ENCODE results near the gene BCAS3.
A peak's percentile ranks its signal among the peaks of the same experiment; 100 is the strongest.

Gene BCAS3

DNA sequence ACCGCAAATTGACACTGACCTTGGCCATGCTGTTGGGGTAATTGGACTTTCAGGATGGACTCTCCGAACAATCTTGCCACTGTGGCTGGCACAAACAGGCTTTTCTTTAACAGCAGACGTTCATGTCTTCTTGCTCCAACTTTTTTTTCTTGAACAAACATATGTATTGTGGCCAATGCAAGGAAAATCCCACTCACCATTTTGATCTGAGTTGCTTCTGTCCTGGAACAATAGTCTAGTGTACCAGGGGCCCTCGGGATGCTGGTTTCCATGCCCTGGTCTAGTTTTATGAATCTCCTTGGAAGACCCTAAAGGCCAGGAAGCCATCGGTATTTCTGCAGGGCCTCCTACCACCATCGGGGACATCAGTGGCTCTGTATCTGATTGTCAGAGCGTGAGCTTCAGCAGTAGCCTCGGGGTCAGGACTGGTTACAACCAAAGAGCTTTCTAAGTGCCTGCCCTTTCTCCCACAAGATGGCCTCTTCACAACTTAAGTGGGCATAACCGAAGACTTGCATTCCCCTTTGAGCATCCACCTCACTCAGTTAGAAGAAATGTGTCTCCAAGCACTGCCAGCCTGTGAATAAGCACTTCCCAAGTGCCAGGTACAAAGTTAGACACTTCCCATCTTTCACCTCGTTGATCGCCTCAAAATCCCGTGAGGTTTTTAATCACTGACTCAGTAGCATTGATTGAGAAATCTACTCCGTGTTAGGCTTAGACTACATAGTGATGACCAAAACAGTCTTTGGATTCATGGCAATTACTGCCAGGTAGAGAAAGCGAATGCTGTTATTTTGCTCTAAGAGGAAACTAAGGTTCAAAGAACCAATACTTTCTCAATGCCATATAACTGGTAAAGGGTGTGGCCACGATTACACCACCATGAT is 635.0 kb downstream of the BCAS3 start:
- no peaks in the 10 kb centered on the region for H3K36me3 ChIP-seq (ENCODE audit: insufficient read depth, low read length)
- H3K4me1 ChIP-seq (ENCODE audit: insufficient read depth, low read length): peaks cover 35% of the 10 kb centered on the region
- no peak overlapping the region for H3K9ac ChIP-seq (ENCODE audit: low read length)
- no peak overlapping the region for H3K27ac ChIP-seq (ENCODE audit: low read depth, low read length)
- H3K4me3 ChIP-seq (ENCODE audit: low read depth in 1 of 2, low read length in 2 of 2): no peak overlapping the region
- H3K9me3 ChIP-seq (ENCODE audit: low read length): no peaks in the 10 kb centered on the region
- H3K27me3 ChIP-seq (ENCODE audit: control insufficient read depth in 1 of 2, insufficient read depth in 2 of 2, low read length in 2 of 2): no peaks in the 10 kb centered on the region

DNA sequence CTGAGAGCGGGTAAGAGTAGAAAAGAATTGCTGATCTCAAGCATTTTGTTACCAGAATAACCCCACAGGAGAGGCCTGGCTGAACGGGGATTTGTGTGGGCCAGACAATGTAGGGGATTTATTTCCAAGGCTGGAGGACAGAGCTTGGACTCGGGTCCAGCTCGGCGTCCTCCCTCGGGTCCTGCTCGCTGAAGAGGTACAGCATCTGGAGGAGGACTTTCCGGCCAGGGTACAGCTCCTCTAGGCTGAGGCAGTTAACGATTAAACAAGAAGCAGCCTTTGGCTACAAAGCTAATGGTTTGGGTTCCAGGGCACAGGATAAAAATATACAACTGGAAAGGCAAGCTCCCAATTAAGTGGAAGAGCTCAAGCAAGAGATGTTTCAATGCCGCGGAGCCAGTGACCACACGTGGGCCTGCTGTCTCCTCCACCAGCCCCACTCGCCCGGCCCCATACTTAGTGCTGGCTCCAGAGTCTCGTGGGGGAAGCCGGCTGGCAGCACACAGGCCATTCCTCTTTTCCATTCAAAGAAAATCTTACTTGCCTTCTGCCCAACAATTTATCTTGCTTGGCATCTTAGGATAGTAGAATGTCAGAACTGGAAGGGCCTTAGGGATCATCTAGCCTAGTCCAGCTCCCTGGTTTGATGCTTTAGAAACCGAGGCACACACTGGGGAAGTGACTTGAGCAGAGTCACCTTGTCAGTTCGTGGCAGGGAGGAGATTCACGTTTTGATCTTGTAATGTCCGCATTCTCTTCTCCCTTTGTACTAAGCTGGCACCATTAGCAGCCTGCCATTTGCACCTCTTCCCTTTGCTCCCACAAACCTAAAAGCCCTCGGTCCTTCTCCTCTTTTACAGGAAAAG is 636.0 kb downstream of the BCAS3 start:
- H3K4me3 ChIP-seq (ENCODE audit: low read depth in 1 of 2, low read length in 2 of 2): no peak overlapping the region
- no peaks in the 10 kb centered on the region for H3K27me3 ChIP-seq (ENCODE audit: control insufficient read depth in 1 of 2, insufficient read depth in 2 of 2, low read length in 2 of 2)
- no peaks in the 10 kb centered on the region for H3K36me3 ChIP-seq (ENCODE audit: insufficient read depth, low read length)
- no peaks in the 10 kb centered on the region for H3K9me3 ChIP-seq (ENCODE audit: low read length)
- peaks cover 26% of the 10 kb centered on the region for H3K4me1 ChIP-seq (ENCODE audit: insufficient read depth, low read length)
- H3K27ac ChIP-seq (ENCODE audit: low read depth, low read length): no peak overlapping the region
- H3K9ac ChIP-seq (ENCODE audit: low read length): no peak overlapping the region

DNA sequence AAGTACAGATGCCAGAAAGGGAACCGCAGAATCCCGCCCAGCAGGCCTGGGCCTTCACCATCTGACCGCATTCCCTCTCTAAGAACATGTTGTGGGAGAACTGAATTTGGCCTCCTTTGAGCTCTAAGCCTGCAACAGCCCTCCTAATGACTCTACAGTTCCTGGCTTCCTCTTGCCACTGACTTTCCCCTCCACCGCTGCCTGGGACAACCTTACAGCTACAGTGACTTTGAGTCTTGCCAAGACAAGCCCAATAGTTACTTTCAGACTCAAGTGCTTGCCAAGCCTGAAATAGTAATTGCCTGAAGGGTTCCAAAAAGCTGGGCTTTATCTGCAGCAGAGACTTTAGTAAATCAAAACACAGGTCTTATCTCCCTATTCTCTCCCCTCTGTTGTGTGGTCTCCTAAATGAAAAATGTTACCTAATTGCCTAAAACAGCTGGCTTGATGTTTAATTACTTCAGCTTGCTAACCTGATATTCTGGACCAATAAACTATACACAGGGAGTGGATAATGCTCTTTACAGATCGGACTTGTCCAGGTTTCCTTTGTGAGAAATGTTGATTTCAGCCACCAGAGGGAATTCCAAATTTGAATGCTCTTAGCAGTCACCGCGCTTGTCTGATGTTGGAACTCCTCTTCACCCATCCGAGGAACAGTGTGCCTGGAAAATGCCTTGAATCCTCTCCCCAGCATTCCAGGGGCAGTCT is 636.9 kb downstream of the BCAS3 start:
- H3K9me3 ChIP-seq (ENCODE audit: low read length): no peaks in the 10 kb centered on the region
- H3K27ac ChIP-seq (ENCODE audit: low read depth, low read length): no peak overlapping the region
- no peak overlapping the region for H3K9ac ChIP-seq (ENCODE audit: low read length)
- H3K36me3 ChIP-seq (ENCODE audit: insufficient read depth, low read length): no peaks in the 10 kb centered on the region
- H3K27me3 ChIP-seq (ENCODE audit: control insufficient read depth in 1 of 2, insufficient read depth in 2 of 2, low read length in 2 of 2): no peaks in the 10 kb centered on the region
- H3K4me3 ChIP-seq (ENCODE audit: low read depth in 1 of 2, low read length in 2 of 2): peak overlapping the region in 1 of 2 donors; percentile 6
- peaks cover 17% of the 10 kb centered on the region for H3K4me1 ChIP-seq (ENCODE audit: insufficient read depth, low read length)

DNA sequence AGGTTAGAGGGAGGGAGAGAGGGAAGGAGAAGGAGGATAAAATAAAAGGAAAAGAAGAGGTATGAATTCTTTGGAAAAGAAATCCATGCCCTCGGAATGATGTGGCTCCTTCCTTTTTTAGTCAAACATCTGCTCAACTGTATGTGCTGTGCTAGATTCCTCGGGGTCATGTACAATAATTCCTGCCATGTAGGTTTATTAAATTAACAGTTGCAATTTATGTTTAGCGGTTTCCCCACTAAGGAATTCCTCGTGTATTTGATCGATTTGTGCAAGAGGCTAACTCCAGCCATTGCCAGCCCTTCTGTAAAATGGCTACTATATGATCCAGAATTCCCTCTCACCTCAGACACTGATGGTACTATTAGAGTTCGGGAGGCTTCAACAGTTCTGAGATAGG is 639.0 kb downstream of the BCAS3 start:
- no peak overlapping the region for H3K9ac ChIP-seq (ENCODE audit: low read length)
- peaks cover 17% of the 10 kb centered on the region for H3K4me1 ChIP-seq (ENCODE audit: insufficient read depth, low read length)
- H3K9me3 ChIP-seq (ENCODE audit: low read length): no peaks in the 10 kb centered on the region
- H3K27me3 ChIP-seq (ENCODE audit: control insufficient read depth in 1 of 2, insufficient read depth in 2 of 2, low read length in 2 of 2): no peaks in the 10 kb centered on the region
- H3K27ac ChIP-seq (ENCODE audit: low read depth, low read length): no peak overlapping the region
- no peaks in the 10 kb centered on the region for H3K36me3 ChIP-seq (ENCODE audit: insufficient read depth, low read length)
- no peak overlapping the region for H3K4me3 ChIP-seq (ENCODE audit: low read depth in 1 of 2, low read length in 2 of 2)

DNA sequence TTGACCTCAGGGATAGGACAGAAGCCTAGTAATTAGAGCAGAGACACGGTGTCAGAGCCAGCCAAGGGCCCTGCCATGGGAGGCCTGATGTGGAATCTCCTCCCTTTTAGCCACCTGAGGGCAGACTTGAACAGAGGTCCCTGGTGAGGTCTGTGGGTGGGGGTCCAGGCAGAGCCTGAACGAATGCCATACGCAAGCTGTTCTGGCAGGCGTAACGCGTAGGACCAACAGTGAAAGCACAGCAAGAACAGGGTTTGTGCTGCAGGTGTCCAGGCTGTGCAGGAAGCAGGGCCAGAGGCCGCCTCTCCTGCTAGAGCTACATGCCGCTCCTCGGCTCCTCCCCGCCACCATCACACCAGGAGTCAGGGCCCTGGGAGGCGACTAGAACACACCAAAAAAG is 640.1 kb downstream of the BCAS3 start:
- Histone ChIP-seq H3K36me3 (ENCODE audit: insufficient read depth, low read length) (no peaks in the 10 kb centered on the region), H3K27me3 (ENCODE audit: control insufficient read depth in 1 of 2, insufficient read depth in 2 of 2, low read length in 2 of 2) (no peaks in the 10 kb centered on the region), H3K9ac (ENCODE audit: low read length) (no peak overlapping the region), H3K27ac (ENCODE audit: low read depth, low read length) (no peak overlapping the region), H3K9me3 (ENCODE audit: low read length) (no peaks in the 10 kb centered on the region), H3K4me3 (ENCODE audit: low read depth in 1 of 2, low read length in 2 of 2) (no peak overlapping the region), H3K4me1 (ENCODE audit: insufficient read depth, low read length) (peaks cover 17% of the 10 kb centered on the region)

DNA sequence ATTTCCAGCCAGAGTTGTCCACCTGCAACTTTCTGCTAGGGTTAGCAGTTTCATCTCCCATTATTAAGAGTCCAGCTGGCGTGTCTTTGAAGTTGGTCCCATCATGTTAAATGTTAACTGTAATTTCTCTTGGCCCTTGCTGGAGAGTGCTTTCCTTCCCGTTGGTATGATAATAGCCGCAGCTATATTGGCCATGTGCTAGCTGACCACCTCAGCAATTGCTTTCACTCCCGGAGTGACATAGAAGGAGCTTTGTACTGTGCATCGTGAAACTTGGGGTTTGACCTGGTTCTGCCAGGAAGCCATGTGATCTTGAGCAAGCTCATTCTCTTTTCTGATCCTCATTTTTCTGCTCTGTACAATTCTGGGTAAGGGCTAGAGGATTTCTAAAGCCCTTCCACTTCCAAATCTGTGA is 641.0 kb downstream of the BCAS3 start:
- Histone ChIP-seq H3K27ac (ENCODE audit: low read depth, low read length) (no peak overlapping the region), H3K4me1 (ENCODE audit: insufficient read depth, low read length) (peaks cover 14% of the 10 kb centered on the region), H3K27me3 (ENCODE audit: control insufficient read depth in 1 of 2, insufficient read depth in 2 of 2, low read length in 2 of 2) (no peaks in the 10 kb centered on the region), H3K9me3 (ENCODE audit: low read length) (no peaks in the 10 kb centered on the region), H3K9ac (ENCODE audit: low read length) (no peak overlapping the region), H3K36me3 (ENCODE audit: insufficient read depth, low read length) (no peaks in the 10 kb centered on the region), H3K4me3 (ENCODE audit: low read depth in 1 of 2, low read length in 2 of 2) (no peak overlapping the region)

DNA sequence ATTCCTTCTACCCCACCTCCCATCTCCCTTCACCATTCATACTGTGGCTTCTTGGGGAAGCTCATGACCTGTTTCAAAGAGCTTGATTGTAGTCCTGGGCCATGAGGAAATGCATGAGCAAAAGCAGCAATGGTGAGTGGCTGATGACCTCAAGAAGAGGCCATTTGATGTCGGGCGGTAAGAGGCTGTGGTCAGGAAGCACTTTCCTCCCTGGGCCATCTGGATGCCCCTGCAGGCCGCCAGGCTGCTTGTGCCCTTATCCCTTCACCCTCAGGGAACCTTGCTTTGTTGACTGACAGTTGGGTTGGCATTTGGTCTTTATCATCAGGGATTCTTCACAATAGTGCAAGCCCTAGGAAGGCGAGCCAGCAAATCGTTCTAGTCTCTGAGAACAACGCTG is 643.7 kb downstream of the BCAS3 start:
- H3K27me3 ChIP-seq (ENCODE audit: control insufficient read depth in 1 of 2, insufficient read depth in 2 of 2, low read length in 2 of 2): no peaks in the 10 kb centered on the region
- H3K4me1 ChIP-seq (ENCODE audit: insufficient read depth, low read length): no peaks in the 10 kb centered on the region
- H3K36me3 ChIP-seq (ENCODE audit: insufficient read depth, low read length): no peaks in the 10 kb centered on the region
- no peak overlapping the region for H3K9ac ChIP-seq (ENCODE audit: low read length)
- no peaks in the 10 kb centered on the region for H3K9me3 ChIP-seq (ENCODE audit: low read length)
- no peak overlapping the region for H3K4me3 ChIP-seq (ENCODE audit: low read depth in 1 of 2, low read length in 2 of 2)
- no peak overlapping the region for H3K27ac ChIP-seq (ENCODE audit: low read depth, low read length)

DNA sequence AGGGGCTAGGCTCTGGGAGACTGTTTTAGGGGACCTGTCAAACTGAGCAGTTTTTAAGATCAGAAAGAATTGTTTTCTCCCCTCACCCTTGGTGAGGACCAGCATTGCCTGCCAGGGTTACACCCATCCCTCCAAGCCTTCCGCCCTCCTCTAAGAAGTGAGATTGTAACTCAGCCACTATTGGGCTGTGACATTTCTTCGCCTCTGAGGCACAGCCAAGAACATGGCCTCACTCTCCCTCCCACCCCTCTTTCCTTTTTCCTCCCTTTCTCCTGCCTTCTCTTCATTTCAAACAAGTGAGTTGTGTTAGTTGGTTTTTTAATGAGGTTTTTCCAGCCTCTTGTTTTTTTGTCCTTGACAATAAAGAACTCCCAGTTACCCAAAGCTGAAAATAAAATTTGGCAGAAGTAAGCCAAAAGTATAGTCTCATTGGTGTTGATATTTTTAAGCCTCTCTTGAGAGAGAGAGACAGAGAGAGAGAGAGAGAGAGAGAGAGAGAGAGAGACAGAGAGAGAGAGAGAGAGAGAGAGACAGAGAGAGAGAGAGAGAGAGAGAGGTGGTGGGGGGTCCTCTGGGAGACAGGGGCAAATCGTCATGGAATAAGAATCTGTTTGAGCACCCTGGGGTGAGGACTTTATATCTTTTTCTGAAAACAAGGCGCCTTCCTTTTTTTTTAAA is 644.8 kb downstream of the BCAS3 start:
- Histone ChIP-seq H3K9me3 (ENCODE audit: low read length) (no peaks in the 10 kb centered on the region), H3K27me3 (ENCODE audit: control insufficient read depth in 1 of 2, insufficient read depth in 2 of 2, low read length in 2 of 2) (no peaks in the 10 kb centered on the region), H3K4me3 (ENCODE audit: low read depth in 1 of 2, low read length in 2 of 2) (no peak overlapping the region), H3K9ac (ENCODE audit: low read length) (no peak overlapping the region), H3K4me1 (ENCODE audit: insufficient read depth, low read length) (no peaks in the 10 kb centered on the region), H3K27ac (ENCODE audit: low read depth, low read length) (no peak overlapping the region), H3K36me3 (ENCODE audit: insufficient read depth, low read length) (no peaks in the 10 kb centered on the region)

DNA sequence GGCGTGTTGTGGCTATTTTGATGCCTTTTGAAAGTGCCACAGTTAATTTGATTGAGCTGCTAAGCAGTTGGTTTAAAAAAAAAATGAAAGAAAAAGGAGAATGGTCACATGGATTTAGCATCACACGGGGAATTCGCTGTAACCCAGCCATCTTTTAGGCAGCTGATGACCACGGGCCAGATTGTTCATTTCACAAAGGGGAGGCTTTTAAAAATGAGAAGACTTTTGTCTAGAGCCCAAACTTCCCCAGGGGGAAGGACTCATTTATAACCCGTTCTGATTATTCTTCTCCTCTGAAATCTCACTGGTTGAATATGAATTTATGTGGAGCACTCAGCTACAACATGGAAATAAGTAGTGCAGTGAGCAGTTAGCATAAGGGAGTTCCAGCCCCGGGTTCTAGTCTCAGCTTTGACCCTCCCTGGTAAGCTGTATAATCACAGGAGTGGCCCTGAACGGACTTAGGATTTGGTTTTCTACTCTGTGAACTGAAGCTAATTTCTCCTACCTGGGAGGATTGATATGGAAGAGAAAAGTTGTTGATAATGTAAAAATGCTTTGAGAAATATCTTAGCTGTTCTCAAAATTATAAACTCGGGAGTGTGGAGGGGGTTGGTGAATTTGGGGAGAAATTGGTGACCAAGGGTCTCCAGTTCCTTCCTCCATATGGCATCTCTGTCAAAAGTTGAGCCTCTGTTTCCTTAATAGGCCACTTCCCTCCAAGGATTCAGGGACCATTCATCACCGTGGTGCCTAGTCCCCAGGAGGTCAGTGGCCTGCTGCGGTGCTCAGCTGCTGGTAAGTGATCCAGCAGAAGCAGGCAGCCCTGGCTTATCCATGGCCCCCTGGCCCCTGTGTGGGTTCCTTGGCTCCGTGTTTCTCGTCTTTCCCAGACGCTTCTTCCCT is 645.6 kb downstream of the BCAS3 start:
- Histone ChIP-seq H3K4me3 (ENCODE audit: low read depth in 1 of 2, low read length in 2 of 2) (no peak overlapping the region), H3K27ac (ENCODE audit: low read depth, low read length) (no peak overlapping the region), H3K4me1 (ENCODE audit: insufficient read depth, low read length) (no peaks in the 10 kb centered on the region), H3K9ac (ENCODE audit: low read length) (no peak overlapping the region), H3K36me3 (ENCODE audit: insufficient read depth, low read length) (no peaks in the 10 kb centered on the region), H3K9me3 (ENCODE audit: low read length) (no peaks in the 10 kb centered on the region), H3K27me3 (ENCODE audit: control insufficient read depth in 1 of 2, insufficient read depth in 2 of 2, low read length in 2 of 2) (no peaks in the 10 kb centered on the region)
